Measurements from ENCODE around the gene ADAMTSL3.
"Not testable (repeated sequence)": the region's sequence is repeated elsewhere in the genome, so short reads cannot be mapped to it uniquely, and the experiment has no call there.

Gene ADAMTSL3

GRCh38 chr15:84054544-84054943, 400.6 kb downstream of the ADAMTSL3 start:
- DNase-seq, result not testable (repeated sequence)

DNA sequence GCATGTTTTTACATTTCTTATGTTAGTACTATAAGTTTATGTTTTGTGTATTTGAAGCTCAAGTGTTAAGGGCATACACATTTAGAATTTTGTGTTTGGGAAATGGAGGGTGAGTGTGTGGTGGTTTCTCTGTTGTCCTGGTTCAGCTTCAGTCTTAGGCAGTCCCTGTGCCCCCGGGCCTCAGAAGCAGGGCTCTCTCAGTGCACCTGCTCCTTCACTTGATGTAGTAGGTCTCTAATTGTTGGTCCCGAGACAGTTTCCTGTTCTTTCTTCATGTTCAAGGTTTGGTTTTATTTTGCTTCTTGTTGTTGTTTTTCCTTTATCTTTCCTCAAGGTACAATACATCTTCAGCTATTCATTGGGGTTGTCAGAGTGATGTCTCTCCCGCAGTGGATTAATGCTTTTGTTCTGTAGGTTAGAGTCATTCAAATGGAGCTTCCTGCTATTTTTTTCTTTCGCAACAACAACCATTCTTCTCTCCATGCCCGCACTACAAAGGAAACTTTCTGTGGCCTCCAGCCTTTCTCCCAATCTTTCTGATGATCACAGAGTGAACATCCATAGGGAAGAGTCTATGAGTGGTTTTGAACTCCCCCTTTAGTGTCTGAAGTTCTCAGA, 403.9 kb downstream of the ADAMTSL3 start:
- DNase-seq, result no peak

DNA sequence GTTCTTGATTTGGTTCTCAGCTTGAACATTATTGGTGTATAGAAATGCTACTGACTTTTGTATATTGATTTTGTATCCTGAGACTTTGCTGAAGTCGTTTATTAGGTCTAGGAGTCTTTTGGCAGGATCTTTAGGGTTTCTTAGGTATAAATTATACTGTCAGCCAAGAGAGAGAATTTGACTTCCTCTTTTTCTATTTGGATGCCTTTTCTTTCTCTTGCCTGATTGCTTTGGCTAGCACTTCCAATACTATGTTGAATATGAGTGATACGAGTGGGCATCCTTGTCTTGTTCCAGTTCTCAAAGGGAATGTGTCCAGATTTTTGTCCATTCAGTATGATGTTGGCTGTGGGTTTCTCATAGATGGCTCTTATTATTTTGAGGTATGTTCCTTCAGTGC, 409.8 kb downstream of the ADAMTSL3 start:
- DNase-seq, result not testable (repeated sequence)

DNA sequence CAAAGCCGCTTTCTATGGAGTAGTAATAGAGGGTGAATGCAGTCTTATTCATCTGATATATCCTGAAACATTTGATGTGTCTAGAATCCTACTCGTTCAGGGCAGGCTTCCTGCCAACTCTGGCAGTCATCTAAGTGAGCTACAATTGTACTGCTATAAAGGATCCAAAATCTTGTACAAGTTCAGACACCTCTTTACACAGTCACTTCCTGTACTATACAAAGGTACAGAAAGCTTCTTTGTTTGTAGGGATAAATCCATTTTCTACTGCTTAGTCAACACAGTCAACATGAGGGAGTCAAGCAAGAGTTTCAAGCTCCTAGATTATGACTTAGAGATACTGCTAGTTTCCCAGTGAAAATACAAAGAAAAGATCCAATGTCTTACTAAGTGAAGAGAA, 414.8 kb downstream of the ADAMTSL3 start:
- DNase-seq, result not testable (repeated sequence)

- not testable (repeated sequence) for DNase-seq
Measured at GRCh38 chr15:84078038-84078437, 424.1 kb downstream of the ADAMTSL3 start.

DNA sequence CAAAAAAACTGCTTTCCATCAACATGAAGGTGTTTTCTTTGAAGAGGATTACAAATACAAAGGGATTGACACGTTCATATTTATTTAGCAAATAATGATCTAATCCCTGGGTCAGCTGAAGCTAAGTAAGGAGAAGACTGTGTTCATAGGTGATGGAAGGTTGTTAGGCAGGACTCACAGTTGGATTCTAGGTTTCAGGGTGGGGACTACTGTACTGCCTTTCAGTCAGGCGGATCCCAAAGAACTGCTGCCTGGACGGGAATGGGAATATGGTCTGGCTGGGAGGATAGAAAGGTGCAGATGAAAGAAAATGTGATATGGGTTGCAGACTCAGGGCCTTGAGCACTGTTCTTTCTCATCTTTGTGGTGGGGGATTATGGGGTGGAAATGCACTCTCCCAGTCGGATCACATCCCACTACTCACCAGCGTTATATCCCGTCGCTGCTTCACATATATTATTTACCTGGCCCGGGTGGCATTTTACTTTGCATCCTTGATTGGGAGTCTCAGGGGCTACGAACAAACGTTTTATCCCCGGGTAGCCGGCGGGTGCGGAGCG, 425.5 kb downstream of the ADAMTSL3 start:
- not testable (repeated sequence) for DNase-seq

DNA sequence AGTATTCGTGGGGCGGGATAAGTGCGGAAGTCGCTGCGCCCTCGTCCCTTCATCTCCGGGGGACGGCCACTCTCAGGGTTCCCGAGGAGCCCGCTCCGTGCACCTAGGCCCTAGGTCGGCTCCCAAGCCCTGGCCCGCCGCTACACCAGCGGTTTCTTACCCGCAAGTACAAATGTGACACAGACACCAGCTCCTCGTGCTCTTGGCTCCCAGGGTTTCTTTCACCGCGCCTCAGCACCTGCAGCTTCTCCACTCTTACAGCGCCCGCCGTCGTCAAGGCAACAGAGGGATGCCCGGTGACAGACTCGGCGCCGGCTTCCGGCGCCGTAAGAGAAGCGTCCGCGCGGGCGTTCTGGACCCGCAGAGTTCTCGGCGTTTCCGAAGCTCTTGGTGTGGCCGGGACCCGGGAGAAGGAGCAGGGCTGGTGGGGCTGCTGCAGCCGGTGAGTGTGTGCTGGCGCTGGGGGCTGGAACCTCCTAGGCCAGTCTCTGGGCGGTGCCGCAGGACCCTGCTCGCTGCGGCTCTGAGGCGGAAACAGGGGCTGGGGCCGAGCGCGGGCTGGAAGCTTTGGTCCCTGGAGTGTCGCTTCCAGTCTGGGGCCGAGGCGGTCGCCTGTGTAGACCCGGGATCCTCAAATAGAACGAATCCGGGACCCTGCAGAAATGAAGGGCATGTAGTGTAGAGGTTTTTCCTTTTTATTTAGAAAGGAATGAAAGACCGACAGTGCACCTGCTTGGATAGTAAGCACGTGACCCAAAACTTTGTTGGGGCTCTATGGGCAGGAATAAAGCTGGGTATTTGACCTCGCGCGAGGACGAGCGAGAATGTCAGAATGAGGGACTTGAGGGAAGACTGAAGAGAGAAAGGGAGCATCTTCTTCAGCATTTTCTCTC, 426.2 kb downstream of the ADAMTSL3 start:
- DNase-seq, result no peak

DNA sequence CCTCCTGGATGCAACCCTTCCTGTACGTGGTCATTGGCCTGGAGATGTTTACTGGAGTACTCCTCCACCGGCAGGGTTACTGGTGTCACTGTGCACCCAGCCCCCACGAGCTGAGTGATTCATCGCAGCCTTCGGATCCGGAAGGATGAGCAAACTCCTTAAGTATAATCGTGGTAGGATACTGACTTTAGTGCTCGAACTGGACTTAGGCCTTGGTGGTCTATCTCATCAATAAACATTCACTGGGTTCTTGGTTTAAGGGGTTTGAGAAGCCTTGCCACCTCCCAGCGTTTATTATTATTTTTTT, 426.8 kb downstream of the ADAMTSL3 start:
- not testable (repeated sequence) for DNase-seq

DNA sequence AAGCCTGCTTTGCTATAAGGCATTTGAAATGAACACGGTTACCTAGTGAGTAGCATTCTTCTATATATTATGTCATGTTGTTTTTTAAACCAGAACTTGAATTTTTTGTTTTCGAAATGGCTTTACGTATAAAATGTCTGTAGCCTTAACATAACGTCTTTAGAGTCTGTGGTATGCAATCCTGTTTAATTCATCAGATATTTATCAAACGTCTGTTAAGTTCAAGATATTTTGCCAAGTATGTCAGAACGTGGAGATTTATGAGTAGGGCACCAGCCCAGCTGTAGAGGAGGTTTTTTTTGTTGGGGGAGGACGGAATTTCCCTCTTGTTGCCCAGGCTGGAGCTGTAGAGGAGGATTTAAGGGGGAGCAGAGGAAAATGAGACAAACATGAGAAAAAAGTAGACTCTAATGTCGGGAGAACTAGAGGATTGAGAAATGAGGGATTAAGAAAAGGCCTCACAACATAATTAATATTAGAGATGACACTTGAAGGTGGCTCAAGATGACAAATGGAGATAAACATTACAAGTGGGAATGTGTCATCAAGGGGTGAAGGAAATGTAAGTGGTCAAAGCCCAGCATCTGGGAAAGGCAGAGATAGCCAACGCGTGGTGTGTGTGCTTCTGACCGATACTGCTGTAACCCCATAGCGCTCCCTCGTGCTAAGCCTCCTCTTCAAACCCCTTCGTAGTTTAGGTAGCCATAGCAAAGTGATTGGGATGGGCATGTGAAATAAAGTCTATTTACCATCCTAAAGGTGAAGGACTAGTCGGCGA, 427.7 kb downstream of the ADAMTSL3 start:
- DNase-seq, result no peak

GRCh38 chr15:84082739-84083138, 428.8 kb downstream of the ADAMTSL3 start:
- DNase-seq, result no peak

GRCh38 chr15:84086071-84086470, 432.1 kb downstream of the ADAMTSL3 start:
- not testable (repeated sequence) for DNase-seq
